IPS-NIHi7 (cell line): ENCODE results near the gene LPAR6.
"Not testable (repeated sequence)": the region's sequence is repeated elsewhere in the genome, so short reads cannot be mapped to it uniquely, and the experiment has no call there.

Experiments
- DNase-seq: peaks from one replicate; pipeline ENCODE4 v3.0.0; 2012; ENCODE audit warnings: mixed read lengths; ENCODE audit errors: extremely low spot score

The LPAR6 gene

GRCh38 chr13:48412881-48413351, at the start of gene LPAR6:
Gene LPAR6 (minus strand): TSS chr13:48413113. CDS start chr13:48412423, 690 bp downstream.
- peak; percentile 49 for DNase-seq

- DNase-seq: no peak
Observed at GRCh38 chr13:48457578-48458242, 44.8 kb upstream of the LPAR6 start.

- DNase-seq: no peak
Observed at GRCh38 chr13:48456546-48456945, 43.6 kb upstream of the LPAR6 start.

- not testable (repeated sequence) for DNase-seq
Observed at GRCh38 chr13:48451196-48451595, 38.3 kb upstream of the LPAR6 start.

- DNase-seq: no peak
Observed at GRCh38 chr13:48449656-48450055, 36.7 kb upstream of the LPAR6 start.

- no peak for DNase-seq
Observed at GRCh38 chr13:48448959-48449614, 36.2 kb upstream of the LPAR6 start.

- no peak for DNase-seq
Observed at GRCh38 chr13:48448285-48448958, 35.5 kb upstream of the LPAR6 start.

GRCh38 chr13:48446464-48446863, 33.6 kb upstream of the LPAR6 start:
- DNase-seq: no peak

- DNase-seq: no peak
Observed at GRCh38 chr13:48443442-48444208, 30.7 kb upstream of the LPAR6 start.

- DNase-seq: no peak
Observed at GRCh38 chr13:48437371-48437770, 24.5 kb upstream of the LPAR6 start.

GRCh38 chr13:48436661-48437288, 23.9 kb upstream of the LPAR6 start:
- DNase-seq: no peak

- no peak for DNase-seq
Observed at GRCh38 chr13:48434200-48434599, 21.3 kb upstream of the LPAR6 start.

GRCh38 chr13:48431987-48432615, 19.2 kb upstream of the LPAR6 start:
- no peak for DNase-seq

- DNase-seq: no peak
Observed at GRCh38 chr13:48431431-48431830, 18.5 kb upstream of the LPAR6 start.

GRCh38 chr13:48429886-48430285, 17.0 kb upstream of the LPAR6 start:
- no peak for DNase-seq

- no peak for DNase-seq
Observed at GRCh38 chr13:48429036-48429435, 16.1 kb upstream of the LPAR6 start.

GRCh38 chr13:48426755-48427298, 13.9 kb upstream of the LPAR6 start:
- DNase-seq: not testable (repeated sequence)

GRCh38 chr13:48426052-48426451, 13.1 kb upstream of the LPAR6 start:
- no peak for DNase-seq

- no peak for DNase-seq
Observed at GRCh38 chr13:48424212-48424611, 11.3 kb upstream of the LPAR6 start.

GRCh38 chr13:48422003-48422402, 9.1 kb upstream of the LPAR6 start:
- DNase-seq: not testable (repeated sequence)

- no peak for DNase-seq
Observed at GRCh38 chr13:48415516-48415915, 2.6 kb upstream of the LPAR6 start.
